Inflammatory macrophage (primary cell): ENCODE results near the gene MANSC1.
"Not testable (repeated sequence)": the region's sequence is repeated elsewhere in the genome, so short reads cannot be mapped to it uniquely, and the experiment has no call there.

Experiments
- DNase-seq, 2 donors: peaks; one replicate each; pipeline ENCODE4 v3.0.0-alpha.2; 2020 to 2022

The MANSC1 gene

DNA sequence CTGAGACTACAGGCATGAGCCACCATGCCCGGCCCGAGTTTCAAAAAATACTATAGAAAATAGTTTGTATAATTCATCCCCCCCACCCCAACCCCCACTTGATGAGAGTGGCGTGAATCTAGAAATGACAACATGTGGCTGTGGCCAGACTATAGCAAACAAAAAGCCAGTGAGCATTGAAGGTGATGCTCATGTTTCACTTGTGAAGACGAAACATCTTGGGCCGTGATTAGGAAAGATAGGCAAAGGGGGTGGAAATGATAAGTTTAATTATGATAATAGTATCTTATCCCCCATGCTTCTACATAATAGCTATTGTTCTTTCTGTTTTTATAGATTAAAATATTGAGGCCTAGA is 15.4 kb upstream of the MANSC1 start:
- DNase-seq: no peak

DNA sequence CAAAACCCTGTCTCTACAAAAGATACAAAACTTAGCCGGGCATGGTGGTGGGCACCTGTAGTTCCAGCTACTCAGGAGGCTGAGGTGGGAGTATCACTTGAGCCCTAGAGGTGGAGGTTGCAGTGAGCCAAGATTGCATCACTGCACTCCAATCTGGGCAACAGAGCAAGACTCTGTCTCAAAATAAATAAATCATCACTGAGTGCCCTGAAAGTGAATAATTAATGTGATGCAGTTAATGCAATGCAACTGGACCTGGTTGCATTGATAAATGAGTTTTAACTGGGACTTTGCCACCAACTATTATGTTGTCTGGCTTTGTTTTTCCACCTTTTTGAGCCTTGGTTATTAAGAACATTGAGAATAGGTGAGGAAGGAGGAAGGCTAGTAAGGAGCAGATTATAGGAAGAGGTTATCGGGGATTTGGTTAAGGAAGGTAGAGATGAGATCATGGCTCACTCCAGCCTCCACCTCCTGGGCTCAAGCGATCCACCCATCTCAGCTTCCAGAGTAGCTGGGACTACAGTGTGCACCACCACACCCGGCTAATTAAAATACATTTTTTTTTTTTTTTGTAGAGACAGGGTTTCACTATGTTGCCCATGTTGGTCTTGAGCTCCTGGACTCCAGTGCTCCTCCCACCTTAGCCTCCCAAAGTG is 14.9 kb upstream of the MANSC1 start:
- DNase-seq: no peak

DNA sequence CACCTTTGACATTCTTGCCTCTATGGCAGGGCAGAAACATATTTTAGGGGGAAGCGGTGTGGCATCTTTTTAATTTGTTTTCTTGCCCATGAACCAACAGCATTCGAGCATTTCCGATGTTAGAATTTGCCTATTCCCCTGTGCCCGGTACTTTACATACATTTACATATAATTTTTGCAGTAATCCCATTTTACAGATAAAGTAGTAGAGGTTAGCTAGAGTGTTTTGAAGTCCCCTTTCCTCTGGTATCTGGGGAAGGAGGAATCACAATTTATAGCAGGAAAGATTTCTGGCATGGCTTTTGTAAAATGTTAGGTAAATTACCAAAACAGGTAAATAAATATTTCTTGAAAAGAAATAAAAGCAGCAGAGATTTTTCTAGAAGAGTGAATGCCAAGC is 8.5 kb upstream of the MANSC1 start:
- no peak for DNase-seq

DNA sequence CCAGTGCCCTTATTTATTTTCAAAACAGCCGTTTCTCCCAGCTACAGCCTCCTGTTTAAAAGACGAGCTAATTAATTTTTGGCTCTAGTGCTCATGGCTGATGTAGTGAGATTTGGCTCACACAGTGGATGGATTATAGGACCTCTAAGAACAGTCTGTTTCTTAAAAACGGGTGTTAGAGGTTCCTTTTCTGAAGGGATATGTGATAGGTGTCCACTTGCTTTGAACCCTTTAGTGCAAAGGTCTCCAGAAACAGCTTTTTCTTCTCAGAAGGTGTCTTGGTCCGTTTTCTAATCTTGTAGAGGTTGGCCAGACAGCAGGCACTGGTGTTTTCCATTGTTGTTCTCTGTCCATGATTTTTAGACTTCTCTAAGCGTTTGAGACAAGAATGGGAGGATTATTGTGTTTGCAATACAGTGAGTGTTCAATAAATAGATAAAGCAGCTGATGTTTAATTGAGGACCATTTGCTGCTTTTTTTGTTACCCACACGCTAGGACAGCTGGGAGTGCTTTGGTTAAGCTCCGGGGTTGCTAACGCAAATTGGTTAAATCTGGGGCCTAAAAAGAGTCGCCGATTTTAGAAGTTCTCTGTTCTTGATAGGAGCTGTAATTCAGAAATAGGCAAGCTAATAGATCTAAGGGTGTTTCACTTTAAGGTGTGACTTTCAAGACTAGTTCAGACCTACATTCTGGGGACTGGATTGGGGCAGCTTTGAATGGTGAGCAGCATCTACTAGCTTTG is 7.8 kb upstream of the MANSC1 start:
- DNase-seq: peak in 1 of 2 donors; percentile 46

DNA sequence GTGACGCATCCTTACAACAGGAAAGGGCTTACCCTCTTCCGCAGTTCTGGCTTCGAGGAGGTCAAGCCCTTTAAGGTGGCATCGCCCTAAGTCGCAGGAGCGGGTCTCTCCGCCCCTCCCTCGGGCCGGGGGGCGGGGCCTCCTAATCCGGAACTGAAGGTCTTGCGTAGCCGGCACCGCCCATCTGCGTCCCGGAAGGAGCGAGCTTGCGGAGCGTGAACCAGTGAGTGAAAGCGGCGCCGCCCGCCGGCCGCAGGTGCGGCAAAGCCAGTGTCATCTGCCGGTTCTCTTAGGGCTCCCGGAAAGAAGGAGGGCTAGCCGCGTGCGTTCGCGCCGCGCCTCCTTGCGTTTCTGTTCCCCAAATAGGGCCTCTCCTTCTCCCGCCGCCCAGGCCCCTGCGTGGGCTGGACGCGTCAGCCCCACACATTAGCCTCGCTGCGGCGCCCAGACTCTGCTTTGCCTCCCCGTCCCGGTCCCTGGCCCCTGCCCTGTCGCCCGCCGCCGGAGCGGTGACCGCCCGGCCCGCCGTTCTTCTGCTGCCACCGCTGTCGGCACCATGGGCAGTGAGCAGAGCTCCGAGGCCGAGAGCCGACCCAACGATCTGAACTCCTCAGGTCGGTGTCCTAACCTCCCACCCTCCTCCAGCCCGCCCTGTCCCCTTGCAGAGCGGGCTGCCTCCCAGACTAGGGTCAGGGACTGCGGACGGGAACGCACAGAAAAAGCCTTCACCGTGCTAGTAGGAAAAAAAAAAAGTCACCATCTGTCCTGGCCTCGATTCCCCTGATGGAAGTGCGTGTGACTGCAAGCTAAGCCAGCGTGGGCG is 7.1 kb upstream of the MANSC1 start, which contains the start of gene BORCS5:
Gene BORCS5, plus strand, starts transcription at position 183 of the 823 bp plus-strand sequence. Its CDS starts 374 bp downstream, at position 557.
- peak; percentile 98 to 99 for DNase-seq

DNA sequence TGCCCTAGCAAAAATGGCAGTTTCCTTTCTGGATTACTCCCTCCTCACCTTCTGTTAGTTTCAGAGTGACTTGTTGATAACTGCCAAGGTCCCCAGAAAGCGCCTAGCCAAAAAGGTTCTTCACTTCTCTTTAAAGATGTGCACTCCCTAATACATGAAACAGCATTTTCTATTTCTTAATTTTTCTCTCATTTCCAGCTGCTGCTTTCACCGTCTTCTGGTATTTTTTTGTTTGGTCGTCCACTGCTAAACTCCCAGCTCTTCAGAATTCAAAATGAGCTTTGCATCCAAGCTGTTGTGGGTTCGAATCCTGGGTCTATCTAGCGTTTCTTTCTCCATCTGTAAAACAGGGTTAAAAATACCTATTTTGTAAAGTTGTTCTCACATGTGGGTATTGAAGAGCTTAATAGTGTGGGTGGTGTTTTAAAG is 6.4 kb upstream of the MANSC1 start:
- DNase-seq: no peak

DNA sequence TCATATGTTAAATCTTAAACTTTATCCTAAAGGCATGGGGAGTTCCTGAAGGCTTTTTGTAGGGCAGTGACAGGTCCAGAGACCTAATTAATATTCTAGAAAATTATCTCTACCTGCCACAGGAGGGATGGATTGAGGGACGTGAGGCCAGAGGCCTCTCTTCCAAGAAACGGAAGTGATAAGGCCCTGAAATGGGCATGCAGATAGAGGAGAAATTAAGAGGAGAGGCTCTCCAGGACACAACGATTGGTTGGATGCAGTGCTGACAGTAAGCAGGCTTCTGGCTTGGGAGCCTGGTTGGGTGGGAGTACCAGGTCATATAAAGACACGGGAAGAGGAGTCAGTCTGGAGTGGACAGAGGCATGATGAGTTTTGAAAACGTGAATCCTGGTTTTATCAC is 3.8 kb upstream of the MANSC1 start:
- no peak for DNase-seq

DNA sequence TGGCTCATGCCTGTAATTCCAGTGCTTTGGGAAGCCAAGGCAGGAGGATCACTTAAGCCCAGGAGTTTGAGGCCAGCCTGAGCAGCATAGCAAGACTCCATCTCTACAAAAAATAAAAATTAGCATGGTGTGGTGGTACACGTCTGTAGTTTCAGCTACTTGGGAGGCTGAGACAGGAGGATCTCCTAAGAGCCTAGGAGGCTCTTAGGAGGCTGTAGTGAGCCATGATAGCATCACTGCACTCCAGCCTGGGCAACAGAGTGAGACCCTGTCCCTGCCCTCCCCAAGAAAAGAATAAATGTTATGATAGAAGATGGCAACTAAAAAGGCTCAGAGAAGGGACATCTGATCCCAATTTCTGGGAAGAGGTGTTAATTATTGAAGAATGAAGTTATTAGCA is 3.2 kb upstream of the MANSC1 start:
- DNase-seq: no peak

DNA sequence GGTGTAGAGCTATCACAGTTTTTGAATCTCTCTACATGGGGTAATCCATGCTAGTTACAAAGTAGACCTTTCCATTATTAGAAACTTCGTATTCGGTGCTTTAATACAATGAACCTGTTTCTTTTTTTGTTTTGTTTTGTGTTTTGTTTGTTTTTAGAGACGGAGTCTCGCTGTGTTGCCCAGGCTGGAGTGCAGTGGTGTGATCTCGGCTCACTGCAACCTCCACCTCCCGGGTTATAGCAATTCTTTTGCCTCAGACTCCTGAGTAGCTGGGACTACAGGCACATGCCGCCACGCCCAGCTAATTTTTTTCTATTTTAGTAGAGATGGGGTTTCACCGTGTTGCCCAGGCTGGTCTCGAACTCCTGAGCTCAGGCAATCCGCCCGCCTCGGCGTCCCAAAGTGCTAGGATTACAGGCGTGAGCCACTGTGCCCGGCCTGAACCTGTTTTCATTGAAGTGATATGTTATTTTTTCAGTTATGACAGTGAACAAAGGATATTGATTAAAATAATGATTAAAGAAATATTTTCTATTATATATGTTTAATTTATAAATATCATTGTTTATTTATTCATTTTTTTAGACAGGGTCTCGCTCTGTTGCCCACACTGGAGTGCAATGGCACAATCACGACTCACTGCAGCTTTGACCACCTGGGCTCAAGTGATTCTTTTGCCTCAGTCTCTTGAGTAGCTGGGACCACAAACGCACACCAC is 1.6 kb upstream of the MANSC1 start:
- not testable (repeated sequence) for DNase-seq

DNA sequence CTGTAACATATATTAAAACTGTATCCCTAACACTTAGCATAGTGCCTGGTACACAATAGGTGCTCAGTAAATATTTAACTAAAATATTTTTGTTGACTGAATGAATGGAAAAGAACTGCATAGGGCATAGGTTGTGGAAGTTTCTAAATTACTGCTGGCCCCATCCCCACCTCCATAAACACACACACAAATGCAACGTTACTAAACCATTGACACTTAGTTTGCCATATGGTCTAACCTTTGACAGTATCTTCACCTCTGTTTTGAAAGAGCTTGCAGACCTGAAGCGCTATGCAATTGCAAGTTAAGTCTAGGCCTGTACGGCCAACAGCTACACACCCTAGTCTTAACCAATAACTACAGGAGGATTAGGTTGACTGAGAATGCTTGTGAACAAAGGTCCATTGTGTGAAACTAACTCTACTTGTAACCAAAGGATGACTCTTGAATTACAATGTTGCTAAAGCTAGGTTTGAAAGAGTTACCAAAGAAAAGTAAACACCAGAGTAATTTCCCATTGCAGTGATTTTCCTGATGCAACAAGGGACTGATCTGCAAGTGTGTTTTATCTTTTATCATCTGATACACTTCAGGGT is 924 bp upstream of the MANSC1 start:
- no peak for DNase-seq

DNA sequence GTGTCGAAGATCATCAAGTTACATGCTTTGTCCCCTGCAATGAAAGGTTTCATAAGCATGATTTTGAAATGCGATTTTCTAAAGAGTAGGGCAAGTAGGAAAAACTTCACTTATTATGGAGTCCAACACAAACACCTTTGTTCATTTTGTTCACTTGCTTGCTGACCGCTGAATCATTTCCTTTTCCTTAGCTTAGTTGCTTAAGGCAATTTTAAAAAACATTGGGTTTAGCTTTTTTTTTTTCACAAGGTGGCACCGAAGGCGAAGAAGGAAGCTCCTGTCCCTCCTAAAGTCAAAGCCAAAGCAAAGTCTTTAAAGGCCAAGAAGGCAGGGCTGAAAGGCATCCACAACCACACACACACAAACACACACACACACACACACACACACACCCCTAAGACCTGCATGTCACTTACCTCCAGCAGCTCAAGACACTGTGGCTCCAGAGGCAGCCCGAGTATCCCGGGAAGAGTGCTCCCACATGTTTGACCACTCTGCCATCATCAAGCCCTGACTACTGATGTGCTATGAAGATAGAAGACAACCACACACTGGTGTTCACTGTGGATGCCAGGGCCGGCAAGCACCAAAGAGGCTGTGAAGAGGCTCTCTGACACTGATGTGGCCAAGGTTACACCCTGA is 11.4 kb downstream of the MANSC1 start:
- no peak for DNase-seq

DNA sequence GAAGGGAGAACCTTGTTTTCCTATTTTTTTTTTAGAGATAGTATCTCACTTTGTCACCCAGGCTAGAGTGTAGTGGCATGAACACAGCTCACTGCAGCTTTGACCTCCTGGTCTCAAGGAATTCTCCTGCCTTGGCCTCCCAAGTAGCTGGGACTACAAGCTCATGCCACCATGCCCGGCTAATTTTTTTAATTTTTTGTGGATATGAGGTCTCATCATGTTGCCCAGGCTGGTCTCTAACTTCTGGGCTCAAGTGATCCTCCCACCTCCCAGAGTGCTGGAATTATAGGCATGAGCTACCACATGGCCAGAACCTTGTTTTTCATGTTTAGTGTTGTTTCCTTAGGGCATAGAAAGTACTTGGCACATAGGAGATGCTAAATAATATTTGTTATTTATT is 13.5 kb downstream of the MANSC1 start:
- DNase-seq: no peak

DNA sequence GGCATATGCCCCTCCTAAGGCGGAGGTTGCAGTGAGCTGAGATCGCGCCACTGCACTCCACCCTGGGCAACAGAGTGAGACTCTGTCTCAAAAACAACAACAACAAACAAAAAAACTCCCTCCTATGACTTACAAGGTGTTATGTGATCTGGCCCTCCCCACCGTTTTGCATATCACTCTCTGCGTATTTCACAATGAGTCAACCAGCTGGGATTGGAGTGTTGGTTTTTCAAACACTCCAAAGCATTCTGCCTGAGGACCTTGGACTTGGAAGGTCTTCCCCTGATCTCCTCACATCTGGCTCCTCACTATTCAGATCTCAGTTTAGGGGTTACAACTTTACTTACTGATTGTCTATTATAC is 14.0 kb downstream of the MANSC1 start:
- DNase-seq: no peak

DNA sequence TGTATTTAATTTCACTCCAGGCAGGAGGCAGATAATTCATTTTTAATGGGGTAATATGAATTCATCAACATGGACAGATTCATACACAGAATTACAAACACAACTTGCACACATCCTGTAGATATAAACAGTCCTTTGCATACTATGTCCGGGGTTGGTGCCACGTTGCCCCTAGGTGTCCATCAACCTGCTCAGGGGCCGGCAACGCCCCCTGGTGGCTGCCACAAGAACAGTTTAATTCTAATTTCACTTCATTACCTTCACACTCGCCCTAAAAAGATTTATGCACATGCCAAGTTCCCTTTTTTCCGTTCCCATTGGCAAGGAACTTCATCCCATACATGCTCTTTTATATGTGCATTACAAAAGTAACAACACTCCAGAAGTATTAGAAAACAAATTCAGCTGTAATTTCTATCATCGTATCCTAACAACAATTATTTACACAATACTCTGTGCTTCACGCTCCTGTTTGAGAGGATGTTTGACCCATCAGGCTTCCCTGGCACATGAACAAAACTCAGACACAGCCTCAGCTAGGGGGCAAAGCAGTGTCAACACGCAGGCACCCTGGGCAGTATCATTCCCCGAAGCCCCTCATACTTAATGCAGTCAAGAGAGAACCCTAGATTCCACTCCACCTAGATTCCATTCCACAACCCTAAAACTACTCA is 15.5 kb downstream of the MANSC1 start:
- DNase-seq: peak; percentile 44 to 53

DNA sequence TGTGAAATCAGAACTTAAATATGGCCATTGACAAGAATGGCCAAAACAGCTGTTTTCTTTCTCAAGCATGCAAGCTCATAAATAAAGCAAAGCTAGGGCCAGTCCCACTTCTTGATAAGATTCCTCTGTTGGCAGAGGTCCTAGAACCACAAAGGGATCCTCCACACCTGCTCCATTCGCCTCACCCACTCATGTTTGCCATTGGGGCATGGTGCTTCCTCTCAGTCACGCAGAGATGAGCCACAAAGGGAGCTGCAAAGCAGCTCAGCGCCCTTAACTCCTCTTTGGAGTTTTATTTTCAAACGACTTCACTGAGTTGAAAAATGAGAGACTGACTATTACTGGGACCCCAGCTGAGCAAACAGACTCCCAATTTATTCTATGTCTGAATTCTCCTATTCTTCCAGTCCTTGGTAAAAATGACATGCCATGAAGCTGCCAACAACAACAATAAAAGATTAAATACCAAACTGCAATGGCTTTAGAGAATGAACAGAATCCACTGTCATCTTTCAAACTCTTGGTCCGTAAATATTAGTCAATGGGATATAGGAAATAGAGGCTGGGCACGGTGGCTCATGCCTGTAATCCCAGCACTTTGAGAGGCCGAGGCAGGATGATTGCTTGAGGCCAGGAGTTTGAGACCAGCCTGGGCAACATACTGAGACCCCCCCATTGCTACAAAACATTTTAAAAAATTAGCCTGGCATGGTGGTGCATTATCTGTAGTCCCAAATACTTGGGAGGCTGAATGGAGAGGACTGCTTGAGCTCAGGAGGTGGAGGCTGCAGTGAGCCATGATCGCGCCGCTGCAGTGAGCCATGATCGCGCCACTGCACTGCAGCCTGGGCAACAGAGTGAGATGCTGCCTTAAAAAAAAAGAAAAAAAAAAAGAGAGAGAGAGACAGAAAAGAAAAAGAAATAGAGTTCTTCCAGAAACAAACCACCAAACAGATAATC is 16.4 kb downstream of the MANSC1 start:
- DNase-seq: peak in 1 of 2 donors; percentile 42

DNA sequence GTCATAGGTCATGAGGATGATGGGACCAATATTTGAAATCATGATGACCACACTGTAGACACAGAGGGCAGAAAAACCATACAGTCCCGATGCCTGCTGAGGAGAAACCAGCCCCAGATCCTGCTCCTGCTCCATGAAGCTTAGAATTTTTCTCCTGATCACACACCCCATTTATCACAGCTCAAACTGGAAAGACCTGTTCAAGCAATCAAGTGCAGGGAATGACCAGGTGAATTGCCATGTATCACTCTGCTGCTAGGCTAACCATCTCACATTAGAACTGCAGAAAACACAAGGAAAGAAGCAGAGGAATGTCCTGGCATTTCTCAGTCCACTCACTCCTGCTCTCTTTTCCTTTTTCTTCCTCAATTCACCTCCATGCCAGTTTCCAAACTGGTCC is 18.1 kb downstream of the MANSC1 start:
- DNase-seq: no peak

DNA sequence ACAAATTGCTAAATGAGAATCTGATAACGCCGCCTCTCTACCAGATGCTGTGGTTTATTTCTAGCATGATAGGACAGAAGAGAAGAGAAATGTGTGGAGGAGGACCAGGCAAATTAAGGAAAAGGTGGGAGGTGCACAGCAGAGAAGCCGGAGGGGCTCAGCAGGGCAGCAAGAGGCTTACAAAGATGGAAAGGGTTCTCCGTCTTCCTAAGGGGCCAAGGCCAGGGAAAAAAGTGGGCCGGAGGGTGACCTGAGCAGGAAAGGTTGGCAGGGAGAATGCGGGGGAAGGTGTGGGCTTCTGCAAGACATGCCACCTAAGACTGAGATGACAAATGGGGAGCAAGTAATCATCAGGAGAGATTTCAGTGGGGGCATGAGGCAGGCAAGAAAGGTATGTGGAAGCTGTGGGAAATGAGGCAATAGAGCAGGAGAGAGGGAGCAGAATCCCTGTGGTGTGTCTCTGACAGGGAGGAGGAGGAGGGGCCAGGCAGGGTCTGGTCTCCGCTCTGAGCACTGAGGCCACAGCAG is 18.7 kb downstream of the MANSC1 start:
- no peak for DNase-seq

DNA sequence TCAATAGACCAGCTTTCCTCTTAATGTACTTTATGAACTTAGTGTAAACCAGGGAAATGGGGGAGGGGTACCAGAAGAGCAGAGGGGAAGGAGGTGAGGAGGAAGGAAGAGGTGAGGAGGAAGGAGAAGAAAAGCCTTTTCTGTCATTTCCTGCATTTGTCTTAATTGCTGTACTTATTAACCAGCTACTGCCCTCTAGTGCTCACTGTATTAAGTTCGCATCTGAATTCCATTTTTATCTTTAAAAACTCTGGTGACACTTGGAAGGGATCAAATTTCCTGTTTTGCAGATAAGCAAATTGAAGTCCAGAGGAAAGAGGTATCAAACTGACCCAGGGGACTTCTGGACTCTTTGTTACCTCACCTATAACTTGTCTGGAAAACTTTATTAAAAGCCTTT is 22.2 kb downstream of the MANSC1 start:
- peak; percentile 40 to 72 for DNase-seq

DNA sequence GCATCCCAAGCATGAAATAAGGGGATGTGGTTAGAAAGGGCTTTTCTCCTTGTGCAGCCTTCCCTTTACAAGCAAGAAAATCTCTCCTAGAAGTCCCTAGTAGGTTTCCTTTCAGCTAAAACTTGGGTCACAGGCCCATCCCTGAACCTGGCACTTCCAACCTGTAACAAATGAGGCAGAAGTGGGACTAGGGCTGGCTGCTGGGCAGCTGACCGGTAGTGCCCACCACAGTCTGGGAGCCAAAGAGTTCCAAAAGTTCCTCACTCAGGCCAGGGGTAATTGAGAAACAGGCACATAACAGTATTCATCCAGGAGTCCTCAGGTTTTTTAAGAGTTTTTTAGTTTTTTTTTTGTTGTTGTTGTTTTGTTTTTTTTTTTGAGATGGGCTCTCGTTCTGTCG is 23.8 kb downstream of the MANSC1 start:
- no peak for DNase-seq

DNA sequence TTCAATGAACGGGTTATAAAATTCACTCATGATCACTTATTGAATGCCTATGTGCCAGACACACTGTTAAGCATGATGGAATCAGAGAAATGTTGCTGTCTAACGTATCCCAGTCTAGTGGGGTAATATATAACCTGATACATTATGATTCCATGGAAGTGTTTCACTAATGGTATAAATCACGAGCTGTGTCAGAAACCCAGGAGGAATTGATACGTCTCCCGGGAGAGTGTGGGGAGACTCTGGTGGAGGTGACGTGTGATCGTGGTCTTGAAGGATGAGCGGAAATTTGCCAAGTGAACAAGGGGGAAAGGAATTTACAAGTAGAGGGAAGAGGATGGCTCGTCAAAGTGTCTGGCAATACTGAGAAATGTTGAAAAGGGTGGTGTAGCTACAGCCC is 26.5 kb downstream of the MANSC1 start:
- DNase-seq: no peak
